Common myeloid progenitor, CD34-positive (primary cell): ENCODE data around the gene ZNF341.
"Not testable (repeated sequence)": the region's sequence is repeated elsewhere in the genome, so short reads cannot be mapped to it uniquely, and the experiment has no call there.

ENCODE experiments used
- CTCF ChIA-PET: fragments of 350-600 bp; sonication (Branson Sonifier 250); formaldehyde crosslinking; loops from one replicate; lab custom pipeline; 2021; ENCODE audit warnings: antibody characterized with exemption; lab: Charles Lee
- POLR2A ChIA-PET: fragments of 350-600 bp; sonication (Branson Sonifier 250); formaldehyde crosslinking; loops from one replicate; lab custom pipeline; 2021; ENCODE audit warnings: antibody characterized with exemption; lab: Charles Lee
- DNase-seq, 3 donors: peaks; one replicate each; pipeline versions ENCODE4 v3.0.0 to v3.0.0-alpha.2; 2013
- H3K27ac ChIP-seq, 2 experiments: 1 replicate in 1 of 2; 2 replicates in 1 of 2; pipeline ENCODE4 v1.7.0; 2013; ENCODE audit warnings: inconsistent platforms in 2 of 2, low read length in 2 of 2, mild to moderate bottlenecking in 2 of 2, low read depth in 1 of 2, moderate library complexity in 1 of 2; ENCODE audit not compliant: severe bottlenecking in 2 of 2, insufficient read depth in 1 of 2, poor library complexity in 1 of 2
- H3K27me3 ChIP-seq, 5 experiments: replicated peaks in 2 of 5; 1 replicate in 3 of 5; 2 replicates in 2 of 5; pipeline versions ENCODE4 v1.6.1 to v1.7.0; 2013; ENCODE audit warnings: low read length in 4 of 5, mild to moderate bottlenecking in 2 of 5, moderate library complexity in 2 of 5, inconsistent platforms in 1 of 5; ENCODE audit not compliant: insufficient read depth in 5 of 5, control insufficient read depth in 4 of 5
- H3K36me3 ChIP-seq, 4 experiments: 1 replicate in 2 of 4; 2 replicates in 2 of 4; pipeline versions ENCODE4 v1.6.1 to v1.7.0; 2013; ENCODE audit warnings: low read length in 3 of 4, control low read depth in 1 of 4, mild to moderate bottlenecking in 1 of 4; ENCODE audit not compliant: control insufficient read depth in 4 of 4, insufficient read depth in 4 of 4
- H3K4me1 ChIP-seq, 4 experiments: 1 replicate in 3 of 4; 2 replicates in 1 of 4; pipeline versions ENCODE4 v1.6.1 to v1.7.1; 2013; ENCODE audit warnings: low read length in 3 of 4, mild to moderate bottlenecking in 3 of 4, control low read depth in 1 of 4, inconsistent platforms in 1 of 4, moderate library complexity in 1 of 4; ENCODE audit not compliant: control insufficient read depth in 4 of 4, insufficient read depth in 4 of 4; ENCODE audit errors: control extremely low read depth in 1 of 4
- H3K4me3 ChIP-seq, 7 experiments: 1 replicate in 4 of 7; 2 replicates in 3 of 7; pipeline versions ENCODE4 v1.5.1 to v1.7.0; 2013; ENCODE audit warnings: mild to moderate bottlenecking in 7 of 7, low read length in 6 of 7, moderate library complexity in 6 of 7, inconsistent platforms in 2 of 7, low read depth in 2 of 7, control low read depth in 1 of 7; ENCODE audit not compliant: insufficient read depth in 4 of 7, control insufficient read depth in 1 of 7; ENCODE audit errors: extremely low read depth in 1 of 7
- H3K9me3 ChIP-seq, 5 experiments: 1 replicate in 4 of 5; 2 replicates in 1 of 5; pipeline versions ENCODE4 v1.6.1 to v1.7.1; 2013; ENCODE audit warnings: low read length in 4 of 5, mild to moderate bottlenecking in 2 of 5, inconsistent platforms in 1 of 5, low read depth in 1 of 5, moderate library complexity in 1 of 5; ENCODE audit not compliant: control insufficient read depth in 4 of 5, insufficient read depth in 2 of 5; ENCODE audit errors: control extremely low read depth in 1 of 5
- WGBS: methylation state at CpG from one replicate; pipeline ENCODE4 v1.1.5; 2013; ENCODE audit not compliant: insufficient coverage; 5-methylcytosine and 5-hydroxymethylcytosine counted together

The ZNF341 gene

DNA sequence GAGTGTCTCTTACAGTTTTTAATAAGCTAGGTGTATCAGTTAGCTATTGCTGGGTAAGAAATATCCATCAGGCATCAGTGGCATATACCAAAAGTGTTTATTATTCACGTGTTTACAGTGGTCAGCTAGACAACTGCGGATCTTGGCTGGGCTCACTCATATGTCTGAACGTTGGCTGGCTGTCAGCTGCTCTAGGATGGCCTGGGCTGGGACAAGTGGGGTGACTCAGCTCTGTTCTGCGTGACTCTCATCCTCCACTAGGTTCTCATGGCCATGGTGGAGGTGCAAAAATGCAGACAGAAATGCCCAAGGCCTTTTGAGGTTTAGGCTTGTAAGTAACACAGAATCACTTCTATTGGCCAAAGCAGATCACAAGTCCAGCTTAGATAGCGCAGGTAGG lies 22.0 kb downstream of the ZNF341 start:
- Histone ChIP-seq H3K9me3 (peaks cover 0 to 8% (median 2%) of the 10 kb centered on the region in 5 experiments), H3K27me3 (no peaks in the 10 kb centered on the region), H3K36me3 (peaks cover 4 to 33% (median 14%) of the 10 kb centered on the region in 4 experiments), H3K4me1 (peaks cover 4 to 5% (median 4%) of the 10 kb centered on the region in 4 experiments), H3K4me3 (no peak overlapping the region), H3K27ac (no peak overlapping the region)
- POLR2A ChIA-PET = no interaction called here
- 96% methylated on average over 4 of the region's 5 CpGs for WGBS
- no peak for DNase-seq
- CTCF ChIA-PET = interaction anchor here (1.1 to 1.9 kb wide), 2 partner anchors 11 to 38 kb away, joined by 3 to 4 read pairs; no protein-coding TSS in a partner anchor

DNA sequence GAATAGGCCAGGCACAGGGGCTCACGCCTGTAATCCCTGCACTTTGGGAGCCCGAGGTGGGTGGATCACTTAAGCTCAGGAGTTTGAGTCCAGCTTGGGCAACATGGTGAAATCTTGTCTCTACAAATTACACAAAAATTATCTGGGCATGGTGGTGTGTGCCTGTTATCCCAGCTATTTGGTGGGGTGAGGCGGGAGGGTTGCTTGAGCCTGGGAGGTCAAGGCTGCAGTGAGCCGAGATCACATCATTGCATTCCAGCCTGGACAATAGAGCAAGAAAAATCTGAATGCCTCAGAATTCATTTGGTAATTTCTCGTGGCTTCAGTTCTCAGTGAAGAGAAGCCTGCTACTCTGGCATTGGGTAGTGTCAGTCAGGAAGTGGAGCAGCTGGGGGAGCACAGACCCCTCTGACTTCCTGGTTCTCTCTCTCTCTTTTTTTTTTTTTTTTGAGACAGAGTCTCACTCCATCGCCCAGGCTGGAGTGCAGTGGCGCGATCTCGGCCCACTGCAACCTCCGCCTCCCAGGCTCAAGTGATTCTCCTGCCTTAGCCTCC lies 24.2 kb downstream of the ZNF341 start:
- CTCF ChIA-PET, H3K9me3 ChIP-seq, H3K4me1 ChIP-seq, H3K27ac ChIP-seq, H3K27me3 ChIP-seq, H3K4me3 ChIP-seq: not testable (repeated sequence)
- 87% methylated on average over 6 of the region's 10 CpGs for WGBS
- H3K36me3 ChIP-seq = peaks cover 4 to 32% (median 17%) of the 10 kb centered on the region in 4 experiments
- DNase-seq = peak in 2 of 3 donors; percentile 58 to 71
- POLR2A ChIA-PET = interaction anchor here (0.6 kb wide), 1 partner anchor 12 kb away, joined by 4 read pairs; no protein-coding TSS in a partner anchor

DNA sequence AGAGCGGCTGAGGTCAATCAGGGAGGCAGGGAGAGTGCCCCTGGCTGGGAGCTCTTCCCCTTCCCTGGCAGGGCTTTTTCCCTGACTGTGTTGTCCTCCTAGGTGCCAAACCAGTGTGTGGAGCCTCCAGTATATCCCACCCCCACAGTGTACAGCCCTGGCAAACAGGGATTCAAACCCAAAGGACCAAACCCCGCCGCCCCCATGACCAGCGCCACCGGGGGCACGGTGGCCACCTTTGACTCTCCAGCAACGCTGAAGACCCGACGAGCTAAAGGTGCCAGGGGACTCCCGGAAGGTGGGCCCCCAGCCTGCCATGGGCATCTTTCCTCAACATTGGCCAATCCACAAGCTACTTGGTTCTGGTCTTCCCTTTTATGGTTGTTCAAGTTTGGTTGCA lies 25.2 kb downstream of the ZNF341 start:
- H3K9me3 ChIP-seq = peaks cover 0 to 8% (median 2%) of the 10 kb centered on the region in 5 experiments
- peaks cover 4 to 5% (median 4%) of the 10 kb centered on the region in 4 experiments for H3K4me1 ChIP-seq
- H3K27me3 ChIP-seq = no peaks in the 10 kb centered on the region
- 94% methylated on average over 6 of the region's 10 CpGs for WGBS
- CTCF ChIA-PET = no interaction called here
- DNase-seq = no peak
- H3K36me3 ChIP-seq = peaks cover 4 to 36% (median 16%) of the 10 kb centered on the region in 4 experiments
- H3K4me3 ChIP-seq = no peak overlapping the region
- no peak overlapping the region for H3K27ac ChIP-seq
- POLR2A ChIA-PET = no interaction called here

DNA sequence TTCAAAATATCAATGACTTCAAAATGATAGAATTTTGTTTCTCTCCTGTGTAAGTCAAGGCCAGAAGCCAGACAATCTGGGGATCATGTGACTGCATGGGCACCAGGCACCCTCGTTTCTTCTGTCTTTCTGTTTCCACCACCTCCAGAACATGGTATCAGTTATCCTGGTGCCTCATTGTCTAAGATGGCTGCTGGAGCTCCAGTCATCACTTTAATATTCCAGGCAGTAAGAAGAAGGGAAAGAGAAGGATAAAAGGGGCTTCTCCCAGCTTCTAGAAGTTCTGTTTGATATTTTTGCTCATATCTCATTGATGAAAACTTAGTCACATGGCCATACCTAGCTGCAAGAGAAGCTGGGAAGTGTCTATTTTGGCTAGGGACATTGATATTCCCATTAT lies 25.7 kb downstream of the ZNF341 start:
- Histone ChIP-seq H3K4me1 (peaks cover 4 to 5% (median 4%) of the 10 kb centered on the region in 4 experiments), H3K9me3 (peaks cover 0 to 8% (median 2%) of the 10 kb centered on the region in 5 experiments), H3K27ac (no peak overlapping the region), H3K4me3 (no peak overlapping the region), H3K36me3 (peaks cover 3 to 37% (median 15%) of the 10 kb centered on the region in 4 experiments), H3K27me3 (no peaks in the 10 kb centered on the region)
- DNase-seq = peak in 1 of 3 donors; percentile 14
- CTCF ChIA-PET = no interaction called here
- POLR2A ChIA-PET = no interaction called here
- 100% methylated on average over 1 of the region's 1 CpG for WGBS

DNA sequence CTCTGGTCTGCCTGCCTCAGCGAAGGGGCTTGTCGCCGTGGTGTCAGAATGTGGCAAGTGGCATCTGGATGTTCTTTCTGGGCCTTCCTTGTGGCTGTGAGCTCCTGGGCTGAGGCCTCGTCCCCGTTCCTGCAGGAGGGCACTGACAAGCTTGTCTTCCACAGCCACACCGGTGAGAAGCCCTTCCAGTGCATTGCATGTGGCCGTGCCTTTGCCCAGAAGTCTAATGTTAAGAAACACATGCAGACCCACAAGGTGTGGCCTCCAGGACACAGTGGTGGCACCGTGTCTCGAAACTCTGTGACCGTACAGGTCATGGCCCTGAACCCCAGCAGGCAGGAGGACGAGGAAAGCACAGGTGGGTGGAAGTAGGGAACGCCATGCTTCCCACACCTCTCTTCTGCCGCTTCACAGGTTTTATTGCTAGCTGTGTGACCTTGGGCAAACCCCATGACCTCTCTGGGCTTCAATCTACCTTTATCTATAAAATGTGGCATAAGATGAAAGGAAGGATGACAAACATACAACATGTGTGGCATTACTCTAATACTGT lies 30.0 kb downstream of the ZNF341 start:
- H3K4me1 ChIP-seq = no peaks in the 10 kb centered on the region
- no peaks in the 10 kb centered on the region for H3K27me3 ChIP-seq
- H3K36me3 ChIP-seq = peaks cover 0 to 27% (median 9%) of the 10 kb centered on the region in 4 experiments
- WGBS = 97% methylated on average over 13 of the region's 13 CpGs
- POLR2A ChIA-PET = no interaction called here
- H3K27ac ChIP-seq = no peak overlapping the region
- H3K9me3 ChIP-seq = peaks cover 0 to 8% (median 2%) of the 10 kb centered on the region in 5 experiments
- DNase-seq = no peak
- no peak overlapping the region for H3K4me3 ChIP-seq
- CTCF ChIA-PET = no interaction called here

DNA sequence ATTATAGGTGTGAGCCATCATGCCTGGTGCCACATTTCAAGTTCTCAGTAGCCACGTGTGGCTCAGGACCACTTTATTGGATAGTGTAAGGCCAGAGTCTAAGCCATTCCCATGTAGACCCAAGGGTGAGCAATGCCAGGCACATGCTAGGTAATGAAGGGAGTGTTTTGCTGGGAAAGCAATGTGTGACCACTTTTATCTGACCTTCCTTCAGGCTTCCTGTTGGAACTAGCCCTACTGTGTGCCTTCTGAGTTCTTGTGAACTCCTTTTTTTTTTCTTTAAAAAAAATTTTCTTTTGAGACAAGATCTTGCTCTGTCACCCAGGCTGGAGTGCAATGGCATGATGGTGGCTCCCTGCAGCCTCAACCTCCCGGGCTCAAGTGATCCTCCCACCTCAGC lies 33.3 kb downstream of the ZNF341 start:
- DNase-seq = no peak
- H3K4me3 ChIP-seq = no peak overlapping the region
- H3K27ac ChIP-seq = no peak overlapping the region
- peaks cover 0 to 18% (median 3%) of the 10 kb centered on the region in 4 experiments for H3K36me3 ChIP-seq
- H3K27me3 ChIP-seq = no peaks in the 10 kb centered on the region
- H3K9me3 ChIP-seq = no peaks in the 10 kb centered on the region
- ChIA-PET CTCF (interaction anchor here (1.2 kb wide), 1 partner anchor 11 kb away, joined by 4 read pairs; no protein-coding TSS in a partner anchor), POLR2A (no interaction called here)
- 83% methylated on average over 1 of the region's 2 CpGs for WGBS
- H3K4me1 ChIP-seq = no peaks in the 10 kb centered on the region

DNA sequence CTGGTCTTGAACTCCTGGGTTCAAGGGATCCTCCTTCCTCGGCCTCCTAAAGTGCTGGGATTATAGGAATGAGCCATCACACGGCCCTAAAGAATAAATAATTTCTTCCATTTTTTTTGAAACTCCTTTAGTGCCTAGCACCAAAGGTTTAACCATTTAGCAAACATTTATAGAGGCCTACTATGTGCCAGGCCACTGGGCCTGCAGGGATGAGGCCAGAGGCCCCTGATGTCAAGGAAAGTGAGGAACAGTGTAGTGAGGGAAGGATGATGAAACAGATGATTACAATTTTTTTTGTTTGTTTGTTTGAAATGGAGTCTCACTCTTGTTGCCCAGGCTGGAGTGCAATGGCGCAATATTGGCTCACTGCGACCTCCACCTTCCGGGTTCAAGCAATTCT lies 33.8 kb downstream of the ZNF341 start:
- Histone ChIP-seq H3K4me3 (no peak overlapping the region), H3K9me3 (no peaks in the 10 kb centered on the region), H3K27me3 (no peaks in the 10 kb centered on the region), H3K36me3 (peaks cover 0 to 18% (median 3%) of the 10 kb centered on the region in 4 experiments), H3K27ac (no peak overlapping the region), H3K4me1 (no peaks in the 10 kb centered on the region)
- ChIA-PET CTCF (no interaction called here), POLR2A (no interaction called here)
- WGBS = 100% methylated on average over 3 of the region's 5 CpGs
- no peak for DNase-seq
